Lower leg skin (tissue), 3 donors: Measurements from ENCODE around the gene REEP1.

ENCODE experiments used
- CTCF ChIP-seq, 3 donors: fragments of 450-650 bp; IDR thresholded peaks; one replicate each; pipeline ENCODE4 v1.5.1; 2016; ENCODE audit warnings: antibody characterized with exemption in 3 of 3, mild to moderate bottlenecking in 3 of 3, moderate library complexity in 2 of 3
- POLR2A ChIP-seq, 2 donors: fragments of 450-650 bp; IDR thresholded peaks; one replicate each; pipeline ENCODE4 v1.6.1; 2016 to 2017; ENCODE audit warnings: antibody characterized with exemption in 2 of 2, mild to moderate bottlenecking in 1 of 2, moderate library complexity in 1 of 2

GRCh38 chr2:86233436-86233835 lies 104.0 kb downstream of the REEP1 start:
- no peak for TF ChIP-seq CTCF (IDR thresholded peaks at IDR 0.05)
- no peak for TF ChIP-seq POLR2A (IDR thresholded peaks at IDR 0.05)
